KMS-11 (cell line): ENCODE measurements around the gene RARB.

Experiments used
- H2AFZ ChIP-seq: fragments of 200-600 bp; sonication (generic); 2 replicates; pipeline ENCODE4 v1.6.1; 2016; ENCODE audit warnings: antibody characterized with exemption, mixed run types, low read depth
- H3K27ac ChIP-seq: fragments of 200-600 bp; sonication (generic); 2 replicates; pipeline ENCODE4 v1.6.1; 2016; ENCODE audit warnings: mild to moderate bottlenecking, mixed run types
- H3K27me3 ChIP-seq: fragments of 200-600 bp; sonication (generic); 2 replicates; pipeline ENCODE4 v1.6.1; 2017; ENCODE audit warnings: mild to moderate bottlenecking, low read depth, mixed run types, moderate library complexity; ENCODE audit not compliant: insufficient read depth
- H3K36me3 ChIP-seq: fragments of 200-600 bp; sonication (generic); 2 replicates; pipeline ENCODE4 v1.6.1; 2017; ENCODE audit warnings: mild to moderate bottlenecking, mixed run types; ENCODE audit not compliant: insufficient read depth
- H3K4me1 ChIP-seq: fragments of 200-600 bp; sonication (generic); 2 replicates; pipeline ENCODE4 v1.6.1; 2016; ENCODE audit warnings: mild to moderate bottlenecking, low read depth, mixed run types; ENCODE audit not compliant: poor library complexity, severe bottlenecking
- H3K4me2 ChIP-seq: fragments of 200-600 bp; sonication (generic); 2 replicates; pipeline ENCODE4 v1.7.0; 2016; ENCODE audit warnings: mild to moderate bottlenecking, mixed run types
- H3K4me3 ChIP-seq: fragments of 200-600 bp; sonication (generic); IDR thresholded peaks from 2 replicates; pipeline ENCODE4 v1.6.1; 2017; ENCODE audit warnings: low read depth, low read length, mixed read lengths; ENCODE audit not compliant: insufficient read depth
- H3K79me2 ChIP-seq: fragments of 200-600 bp; sonication (generic); 2 replicates; pipeline ENCODE4 v1.6.1; 2016; ENCODE audit warnings: low read depth, mixed run types; ENCODE audit not compliant: insufficient read depth
- H3K9ac ChIP-seq: fragments of 200-600 bp; sonication (generic); 2 replicates; pipeline ENCODE4 v1.6.1; 2016; ENCODE audit warnings: mild to moderate bottlenecking, mixed run types
- H4K20me1 ChIP-seq: fragments of 200-600 bp; sonication (generic); 2 replicates; pipeline ENCODE4 v1.6.1; 2016; ENCODE audit warnings: mild to moderate bottlenecking, mixed run types; ENCODE audit not compliant: insufficient read depth
- TF ChIP-seq, protein P1 (sequence below): fragments of 200-600 bp; sonication (generic); conservative IDR thresholded peaks from 2 replicates; pipeline ENCODE4 v1.6.1; 2017; ENCODE audit warnings: low read depth, mild to moderate bottlenecking, antibody characterized with exemption, low read length, moderate library complexity, mixed read lengths

The RARB gene

DNA sequence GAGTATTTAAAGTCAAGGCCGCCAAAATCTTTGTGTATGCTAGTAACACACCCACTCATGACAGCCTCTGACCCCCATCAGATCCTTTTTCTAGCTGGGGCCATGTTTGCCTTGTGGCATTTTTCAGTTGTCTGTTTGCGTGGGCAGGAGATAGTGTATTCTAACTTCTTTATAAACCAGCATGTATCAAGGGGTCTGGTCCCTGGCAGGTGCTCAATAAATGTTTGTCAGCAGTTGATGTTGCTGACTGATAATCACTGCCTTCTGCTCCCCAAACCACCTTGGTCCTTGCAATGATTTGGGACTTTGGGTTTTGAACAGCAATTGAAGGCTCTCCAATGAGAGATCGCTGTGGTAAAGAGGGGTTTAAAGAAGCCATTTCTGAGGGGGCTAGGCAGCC, 19.2 kb downstream of the RARB start:
- Histone ChIP-seq H3K79me2 (no peaks in the 10 kb centered on the region), H3K36me3 (no peaks in the 10 kb centered on the region), H4K20me1 (no peaks in the 10 kb centered on the region), H3K9ac (no peak overlapping the region), H3K27me3 (no peaks in the 10 kb centered on the region), H3K27ac (no peak overlapping the region), H3K4me3 (no peak overlapping the region), H2AFZ (no peak overlapping the region), H3K4me1 (no peaks in the 10 kb centered on the region), H3K4me2 (no peak overlapping the region)
- TF ChIP-seq, protein P1, sequence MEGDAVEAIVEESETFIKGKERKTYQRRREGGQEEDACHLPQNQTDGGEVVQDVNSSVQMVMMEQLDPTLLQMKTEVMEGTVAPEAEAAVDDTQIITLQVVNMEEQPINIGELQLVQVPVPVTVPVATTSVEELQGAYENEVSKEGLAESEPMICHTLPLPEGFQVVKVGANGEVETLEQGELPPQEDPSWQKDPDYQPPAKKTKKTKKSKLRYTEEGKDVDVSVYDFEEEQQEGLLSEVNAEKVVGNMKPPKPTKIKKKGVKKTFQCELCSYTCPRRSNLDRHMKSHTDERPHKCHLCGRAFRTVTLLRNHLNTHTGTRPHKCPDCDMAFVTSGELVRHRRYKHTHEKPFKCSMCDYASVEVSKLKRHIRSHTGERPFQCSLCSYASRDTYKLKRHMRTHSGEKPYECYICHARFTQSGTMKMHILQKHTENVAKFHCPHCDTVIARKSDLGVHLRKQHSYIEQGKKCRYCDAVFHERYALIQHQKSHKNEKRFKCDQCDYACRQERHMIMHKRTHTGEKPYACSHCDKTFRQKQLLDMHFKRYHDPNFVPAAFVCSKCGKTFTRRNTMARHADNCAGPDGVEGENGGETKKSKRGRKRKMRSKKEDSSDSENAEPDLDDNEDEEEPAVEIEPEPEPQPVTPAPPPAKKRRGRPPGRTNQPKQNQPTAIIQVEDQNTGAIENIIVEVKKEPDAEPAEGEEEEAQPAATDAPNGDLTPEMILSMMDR, result no peak

DNA sequence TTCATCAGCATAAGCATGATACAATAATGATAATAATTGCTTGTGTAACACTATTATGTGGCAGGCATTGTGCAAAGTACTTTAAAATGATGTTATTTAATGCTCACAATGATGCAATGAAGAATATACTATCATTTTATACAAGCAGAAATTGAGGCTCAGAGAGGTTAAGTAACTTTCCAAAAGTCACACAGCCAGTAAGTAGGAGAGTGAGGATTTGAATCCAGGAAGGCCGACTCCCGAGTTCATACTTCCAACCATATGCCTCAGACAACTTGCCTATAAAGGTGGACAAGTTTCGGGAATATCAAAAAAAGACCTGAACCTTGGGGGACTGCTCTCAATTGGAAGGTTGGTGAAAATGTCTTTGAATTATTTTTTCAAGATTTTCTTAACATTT, 19.9 kb downstream of the RARB start:
- Histone ChIP-seq H3K27me3 (no peaks in the 10 kb centered on the region), H3K27ac (no peak overlapping the region), H3K9ac (no peak overlapping the region), H3K4me2 (no peak overlapping the region), H2AFZ (no peak overlapping the region), H3K4me1 (no peaks in the 10 kb centered on the region), H3K4me3 (no peak overlapping the region), H3K79me2 (no peaks in the 10 kb centered on the region), H4K20me1 (no peaks in the 10 kb centered on the region), H3K36me3 (no peaks in the 10 kb centered on the region)
- TF ChIP-seq, protein P1, result no peak

DNA sequence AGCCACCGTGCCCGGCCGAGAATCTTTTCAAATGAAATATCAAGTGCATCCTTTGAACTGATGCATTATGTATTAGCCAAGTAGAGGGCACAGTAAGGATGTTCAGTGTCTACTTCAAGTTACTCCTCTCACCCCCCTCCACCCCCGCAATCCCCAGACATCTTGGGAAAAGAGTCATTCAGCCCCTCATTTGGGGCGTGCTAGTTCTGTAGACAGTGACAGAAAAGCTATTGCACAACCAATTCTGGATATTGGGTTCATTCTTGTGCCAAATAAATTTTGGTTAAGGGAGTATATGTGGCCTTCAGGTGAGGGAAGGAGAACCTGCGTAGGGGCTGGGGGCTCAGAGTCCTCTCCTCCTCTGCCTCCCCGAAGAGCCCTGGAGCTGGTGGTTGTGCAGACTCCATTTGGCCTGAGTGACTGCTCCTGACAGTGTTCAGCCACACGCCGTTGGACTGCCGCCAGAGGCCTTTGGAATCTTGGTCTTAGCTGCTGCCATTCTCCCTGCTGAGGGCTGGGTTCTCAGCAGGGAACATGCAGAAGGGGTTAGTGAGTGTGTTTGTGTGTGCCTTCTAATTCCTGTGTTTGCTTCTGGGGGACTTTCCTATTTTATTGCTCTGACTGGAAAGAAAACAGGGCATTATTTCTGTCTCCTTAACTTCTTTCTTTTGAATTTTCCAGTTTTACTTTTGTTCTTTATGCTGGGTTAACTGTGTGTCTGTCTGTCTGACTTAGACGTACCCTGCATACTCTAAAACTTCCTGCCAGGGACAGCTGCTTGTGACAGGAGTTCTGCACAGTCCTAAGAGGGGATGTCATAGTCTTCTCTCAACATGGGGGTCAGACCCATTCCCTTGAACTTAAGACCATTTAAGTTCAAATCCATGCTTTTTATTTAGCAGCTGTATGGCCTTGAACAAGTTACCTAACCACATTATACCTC, 21.0 kb downstream of the RARB start:
- no peak overlapping the region for H3K27ac ChIP-seq
- no peak overlapping the region for H3K4me2 ChIP-seq
- no peaks in the 10 kb centered on the region for H3K36me3 ChIP-seq

DNA sequence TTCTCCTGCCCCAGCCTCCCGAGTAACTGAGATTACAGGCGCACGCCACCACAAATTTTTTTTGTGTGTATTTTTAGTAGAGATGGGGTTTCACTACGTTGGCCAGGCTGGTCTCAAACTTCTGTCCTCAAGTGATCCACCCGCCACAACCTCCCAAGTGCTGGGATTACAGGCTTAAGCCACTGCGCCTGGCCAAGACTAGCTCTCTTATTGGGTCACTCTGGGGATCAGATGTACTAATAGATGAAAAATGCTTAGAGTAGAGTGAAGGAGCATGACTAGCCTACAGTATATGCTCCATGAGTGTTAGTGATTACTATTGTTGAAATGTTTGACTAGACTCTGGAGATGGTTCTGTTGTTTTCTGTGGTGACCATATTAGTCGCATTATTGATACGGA, 21.8 kb downstream of the RARB start:
- H3K4me2 ChIP-seq, result no peak overlapping the region
- peaks cover 14% of the 10 kb centered on the region for H3K4me1 ChIP-seq
- H3K79me2 ChIP-seq, result no peaks in the 10 kb centered on the region
- no peaks in the 10 kb centered on the region for H3K27me3 ChIP-seq
- no peaks in the 10 kb centered on the region for H4K20me1 ChIP-seq
- TF ChIP-seq, protein P1, result no peak
- no peaks in the 10 kb centered on the region for H3K36me3 ChIP-seq
- no peak overlapping the region for H3K9ac ChIP-seq
- H3K27ac ChIP-seq, result no peak overlapping the region
- no peak overlapping the region for H2AFZ ChIP-seq
- H3K4me3 ChIP-seq, result no peak overlapping the region

More for the DNA sequence above, 21.0 kb downstream of the RARB start:
- H3K27me3 ChIP-seq, result no peaks in the 10 kb centered on the region
- no peak overlapping the region for H3K9ac ChIP-seq
- no peak overlapping the region for H2AFZ ChIP-seq
- no peak overlapping the region for H3K4me3 ChIP-seq
- peaks cover 10% of the 10 kb centered on the region for H3K4me1 ChIP-seq
- TF ChIP-seq, protein P1, result no peak
- no peaks in the 10 kb centered on the region for H3K79me2 ChIP-seq
- no peaks in the 10 kb centered on the region for H4K20me1 ChIP-seq
